Activated CD4-positive, alpha-beta T cell treated with anti-CD3 and anti-CD28 coated beads, Interleukin-10, Interleukin-2, amounts not matched to agents 100 ng/mL and 50 ng/mL, durations not matched to agents 16 hours and 8 hours (primary cell): Measurements from ENCODE around the gene CELF2.
"Not testable (repeated sequence)": the region's sequence is repeated elsewhere in the genome, so short reads cannot be mapped to it uniquely, and the experiment has no call there.

ENCODE experiments used
- DNase-seq: peaks from one replicate; pipeline ENCODE4 v3.0.0-alpha.2; 2020

The CELF2 gene

DNA sequence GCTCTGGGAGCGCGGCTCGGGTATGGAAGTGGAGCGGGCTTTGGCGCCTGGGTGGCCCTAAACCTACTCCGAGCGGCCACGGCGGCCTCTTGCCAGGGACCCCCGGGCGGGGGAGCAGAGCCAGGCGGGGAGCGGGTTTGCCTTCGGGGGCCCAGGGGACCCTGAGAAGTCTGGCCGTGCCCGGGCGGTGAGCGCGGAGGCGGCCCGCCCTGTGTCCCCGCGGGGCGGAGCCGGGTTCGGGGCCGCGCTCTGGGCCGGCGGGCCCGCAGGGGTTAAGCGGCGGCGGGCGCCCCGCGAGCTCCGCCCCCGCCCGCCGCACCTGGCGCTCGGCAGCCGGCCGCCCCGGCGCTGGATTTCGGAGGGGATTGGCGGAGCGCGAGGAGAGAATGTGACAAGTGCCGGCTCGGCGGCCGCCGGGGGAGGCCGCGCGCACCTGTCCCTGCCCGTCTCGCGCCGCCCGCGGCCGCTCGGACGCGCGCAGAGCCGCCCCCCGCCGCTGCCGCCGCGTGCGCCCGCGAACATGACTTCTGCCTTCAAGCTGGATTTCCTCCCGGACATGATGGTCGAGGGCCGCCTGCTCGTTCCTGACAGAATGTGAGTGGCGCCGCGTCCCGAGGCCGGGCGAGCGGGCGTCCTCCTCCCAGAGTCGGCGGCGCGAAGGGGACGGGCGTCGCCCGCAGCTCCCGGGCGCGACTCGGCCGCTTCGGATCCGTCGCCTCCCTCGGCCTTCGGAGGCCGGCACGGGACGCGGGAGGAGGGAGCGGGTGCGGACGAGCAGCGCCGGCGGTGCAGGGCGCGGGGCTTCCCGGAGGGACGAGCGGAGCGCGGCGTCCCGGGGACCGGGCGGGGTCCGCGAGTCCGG, at the start of gene CELF2:
Gene CELF2, plus strand, starts transcription at position 303 of the 862 bp plus-strand sequence. Its CDS starts 218 bp downstream, at position 521.
- DNase-seq: peak; percentile 47

DNA sequence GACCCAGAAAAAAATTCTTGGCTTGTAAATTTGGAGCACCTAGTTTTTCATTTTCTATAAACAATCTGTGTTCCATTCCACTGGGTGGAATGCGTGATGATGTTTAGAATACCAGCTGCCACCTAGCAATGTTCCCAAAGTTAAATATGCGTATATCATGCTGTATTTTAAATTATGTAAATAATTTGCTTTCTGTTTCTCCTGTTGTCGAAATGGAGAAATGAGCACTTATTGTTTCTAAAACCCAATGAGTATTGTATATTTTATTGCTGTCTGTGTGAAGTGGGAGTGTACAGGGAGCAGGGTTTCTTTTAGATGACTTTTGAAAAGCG, 49.4 kb upstream of the CELF2 start:
- no peak for DNase-seq

DNA sequence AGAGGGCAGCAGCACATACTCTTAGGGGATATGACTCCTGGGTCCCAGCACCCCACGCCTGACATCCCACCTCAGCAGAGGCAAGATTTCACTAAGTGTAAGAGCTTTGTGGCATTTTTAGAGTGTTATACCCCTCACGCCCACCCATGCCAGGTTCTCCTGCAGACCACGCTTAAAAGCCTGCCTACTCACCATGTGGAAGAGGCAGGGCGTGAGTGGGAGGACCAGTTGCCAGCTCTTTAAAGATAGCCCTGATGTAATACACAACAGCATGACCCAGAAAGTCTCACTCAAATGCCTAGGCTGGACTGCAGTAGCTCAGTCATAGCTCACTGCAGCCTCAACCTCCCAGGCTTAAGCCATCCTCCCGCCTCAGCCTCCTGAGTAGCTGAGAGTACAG, 44.4 kb upstream of the CELF2 start:
- DNase-seq: no peak

DNA sequence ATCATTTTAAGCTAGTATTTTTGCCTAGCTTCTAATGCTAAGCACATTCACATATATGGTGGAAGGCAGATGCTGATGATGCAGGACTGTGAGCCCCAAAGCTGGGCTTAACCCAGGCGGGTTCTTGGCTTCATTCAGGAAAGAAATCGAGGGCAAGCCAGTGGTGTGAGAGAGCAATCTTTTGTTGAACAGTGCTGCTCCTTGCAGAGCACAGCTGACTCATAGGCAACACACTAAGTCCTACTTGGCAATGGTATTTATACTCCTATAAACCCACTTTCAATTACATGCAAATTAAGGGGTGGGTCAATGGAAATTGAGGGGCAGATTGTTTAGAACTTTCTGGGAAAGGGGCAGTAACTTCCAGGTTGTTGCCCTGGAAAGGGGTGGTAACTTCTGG, 42.0 kb upstream of the CELF2 start:
- DNase-seq: peak; percentile 26

DNA sequence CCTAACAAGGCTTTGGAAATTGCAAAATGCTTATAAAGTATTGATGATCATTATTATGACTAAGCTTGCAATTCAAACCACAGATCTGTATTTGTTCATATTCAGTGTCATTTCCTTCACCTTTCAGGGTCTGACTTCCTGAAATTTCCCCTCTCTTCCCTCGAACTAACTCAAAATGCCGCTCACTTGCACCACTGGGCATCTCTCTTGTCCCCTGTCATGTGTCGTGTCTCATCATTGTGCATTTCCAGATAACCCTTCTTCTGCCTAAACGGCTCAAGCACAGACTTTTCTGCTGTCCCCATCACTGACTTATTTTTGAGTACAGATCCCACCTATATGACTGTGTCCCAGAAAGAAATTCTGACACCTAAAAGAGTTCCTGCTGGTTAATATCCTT, 41.0 kb upstream of the CELF2 start:
- DNase-seq: peak; percentile 45

DNA sequence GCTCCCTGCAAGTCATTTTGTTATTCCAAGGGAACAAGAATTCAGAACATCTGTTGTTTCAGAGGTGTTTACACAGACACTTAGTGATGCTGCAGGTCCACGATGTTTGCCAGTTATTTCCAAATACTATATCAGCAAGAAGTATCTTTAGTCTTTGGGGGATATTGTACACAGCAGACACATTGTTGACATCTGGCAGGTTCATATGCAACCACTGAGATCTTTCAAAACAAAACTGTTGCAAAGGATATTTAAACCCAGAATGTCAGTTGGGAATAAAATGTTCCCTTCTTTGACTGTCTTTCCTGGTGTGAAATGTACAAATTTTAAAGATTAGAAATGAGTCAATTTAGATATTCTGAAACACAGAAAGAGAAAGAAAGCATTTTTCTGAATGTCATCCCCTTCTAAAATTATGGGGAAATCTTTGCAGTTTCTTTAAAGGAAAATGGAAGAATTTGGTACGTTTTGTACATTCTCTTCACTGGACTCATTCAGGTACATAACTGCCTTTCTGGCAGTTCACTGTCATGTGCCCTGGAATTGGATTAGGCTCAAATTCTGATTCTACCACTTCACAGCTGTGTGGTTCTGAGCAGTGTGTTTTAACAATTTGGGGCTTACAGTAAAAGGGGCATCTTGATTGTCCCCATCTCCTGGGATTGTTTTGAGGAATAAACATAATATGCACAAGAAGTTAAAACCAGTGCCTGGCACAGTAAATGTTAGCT, 40.3 kb upstream of the CELF2 start:
- DNase-seq: peak; percentile 34

DNA sequence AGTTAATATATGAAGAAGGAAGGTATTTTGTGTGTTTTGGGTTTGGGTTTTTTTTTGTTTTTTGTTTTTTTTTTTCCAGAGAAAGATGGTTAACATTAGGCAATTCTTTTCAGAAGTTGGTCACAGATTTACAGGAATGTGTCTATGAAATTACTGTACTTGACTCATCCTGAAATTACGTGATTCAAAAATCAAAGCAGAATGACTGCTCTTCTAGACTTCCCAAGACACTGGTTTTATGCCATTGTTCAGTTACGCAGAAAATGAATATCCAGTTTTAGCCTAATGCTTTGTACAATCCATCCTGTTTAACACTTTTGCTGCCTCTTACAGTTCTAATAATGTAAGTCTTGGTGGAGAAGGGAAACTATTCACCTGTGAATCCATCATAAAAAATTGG, 39.7 kb upstream of the CELF2 start:
- DNase-seq: peak; percentile 79

DNA sequence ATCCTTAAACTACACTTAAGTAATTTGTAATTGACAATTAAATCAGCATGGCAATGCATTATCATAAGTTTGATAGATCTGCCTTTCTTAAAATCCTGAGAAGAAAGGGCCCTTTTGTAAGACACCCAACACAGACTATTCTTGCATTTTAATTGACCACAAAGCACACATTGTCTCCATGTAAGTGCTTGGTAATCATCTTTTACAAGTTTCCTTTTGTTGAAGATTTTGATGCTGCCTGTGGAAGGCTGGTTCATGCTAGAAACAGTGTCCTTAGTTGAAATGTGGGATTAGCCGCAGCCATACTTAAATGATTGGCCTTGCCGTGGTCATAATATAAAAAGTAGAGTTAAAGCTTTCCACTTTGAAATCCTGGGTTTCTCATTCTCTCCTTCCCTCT, 32.3 kb upstream of the CELF2 start:
- DNase-seq: no peak

DNA sequence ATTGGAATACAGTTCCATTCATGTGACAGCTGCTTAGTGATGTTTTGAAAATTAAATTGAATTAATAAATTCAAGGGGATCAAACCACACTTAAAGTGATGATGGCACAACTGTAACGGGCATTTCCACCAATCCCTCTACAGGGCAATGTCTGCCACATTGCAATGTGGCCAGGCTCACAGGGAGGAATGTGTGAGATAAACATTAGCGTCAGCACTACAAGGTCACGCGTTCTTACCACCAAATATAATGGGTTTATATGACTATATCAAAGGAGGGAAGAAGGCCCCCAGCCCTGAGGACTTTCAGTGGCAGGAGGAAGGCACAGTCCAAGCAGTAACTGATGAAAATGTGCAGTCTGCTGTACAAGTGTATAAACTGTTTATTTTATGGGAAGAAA, 31.1 kb upstream of the CELF2 start:
- DNase-seq: no peak

DNA sequence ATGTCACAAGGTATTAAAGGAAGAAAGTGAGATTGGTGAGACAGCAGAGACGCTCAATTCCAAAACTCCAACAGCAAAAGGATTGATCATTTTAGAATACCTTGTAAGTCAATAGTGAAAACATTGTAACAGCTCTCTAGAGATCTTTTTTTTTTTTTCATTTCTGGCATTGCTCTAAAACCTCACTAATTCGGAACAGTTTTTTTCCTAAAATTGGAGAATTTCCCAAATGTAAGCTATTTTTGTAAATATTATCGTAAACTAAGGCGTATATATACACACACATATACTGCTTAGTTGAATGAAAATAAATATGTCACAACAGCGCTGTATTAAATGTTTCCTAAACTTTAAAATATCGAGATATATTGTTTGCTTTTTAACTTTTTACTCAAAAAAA, 30.6 kb upstream of the CELF2 start:
- DNase-seq: no peak

DNA sequence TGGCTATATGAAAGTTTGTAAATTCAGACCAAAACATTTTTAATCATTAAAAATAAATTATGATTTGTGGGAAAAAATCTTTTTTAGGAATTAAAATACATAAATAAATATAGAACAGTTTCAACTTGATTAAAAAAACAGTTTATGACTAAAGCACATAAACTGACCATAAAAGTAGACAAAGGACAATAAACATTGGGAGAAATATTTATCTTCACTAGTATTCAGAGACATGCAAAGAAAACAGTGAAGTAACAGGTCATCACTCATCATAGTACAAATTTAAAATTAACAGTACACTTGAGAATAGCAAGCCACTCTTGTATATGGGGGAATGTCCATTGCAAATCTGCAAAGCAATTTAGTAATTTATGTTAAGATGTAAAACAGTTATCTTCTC, 28.0 kb upstream of the CELF2 start:
- DNase-seq: no peak

DNA sequence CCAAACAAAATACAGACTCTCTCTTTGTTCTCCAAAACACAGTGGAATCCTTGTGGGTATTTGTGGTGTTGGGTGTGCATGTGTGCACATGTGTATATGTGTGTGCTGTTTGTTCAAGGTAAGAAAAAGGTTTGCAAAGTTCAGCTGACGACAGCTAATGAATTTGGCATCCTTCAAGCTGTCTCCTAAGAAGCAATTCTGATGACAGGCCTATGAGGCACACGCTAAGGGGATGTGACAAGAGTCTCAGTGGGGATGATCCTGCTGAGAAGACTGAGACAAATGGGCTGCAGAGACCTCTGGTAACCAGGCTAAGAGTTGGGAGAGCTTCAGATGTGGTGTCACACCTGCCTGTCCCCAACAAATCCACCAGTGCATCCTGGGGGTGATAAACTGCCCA, 26.5 kb upstream of the CELF2 start:
- DNase-seq: no peak

DNA sequence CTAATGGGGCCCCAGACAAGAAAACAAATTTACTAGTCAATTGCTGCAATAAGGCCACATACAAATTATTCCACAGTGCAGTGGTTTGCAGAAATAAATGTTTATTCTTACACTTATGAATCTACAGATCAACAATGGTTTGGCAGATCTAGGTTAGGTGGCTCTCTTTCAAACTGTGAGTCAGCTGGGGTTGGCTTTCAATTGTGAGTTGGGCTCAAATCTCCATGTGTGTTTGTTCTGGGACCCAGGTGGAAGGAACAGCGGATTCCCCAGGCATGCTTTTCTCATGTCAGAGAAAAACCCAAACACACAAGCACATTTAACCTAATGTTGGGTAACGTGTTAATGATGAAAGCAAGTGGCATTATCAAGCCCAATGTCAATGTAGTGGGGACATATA, 25.6 kb upstream of the CELF2 start:
- DNase-seq: no peak

DNA sequence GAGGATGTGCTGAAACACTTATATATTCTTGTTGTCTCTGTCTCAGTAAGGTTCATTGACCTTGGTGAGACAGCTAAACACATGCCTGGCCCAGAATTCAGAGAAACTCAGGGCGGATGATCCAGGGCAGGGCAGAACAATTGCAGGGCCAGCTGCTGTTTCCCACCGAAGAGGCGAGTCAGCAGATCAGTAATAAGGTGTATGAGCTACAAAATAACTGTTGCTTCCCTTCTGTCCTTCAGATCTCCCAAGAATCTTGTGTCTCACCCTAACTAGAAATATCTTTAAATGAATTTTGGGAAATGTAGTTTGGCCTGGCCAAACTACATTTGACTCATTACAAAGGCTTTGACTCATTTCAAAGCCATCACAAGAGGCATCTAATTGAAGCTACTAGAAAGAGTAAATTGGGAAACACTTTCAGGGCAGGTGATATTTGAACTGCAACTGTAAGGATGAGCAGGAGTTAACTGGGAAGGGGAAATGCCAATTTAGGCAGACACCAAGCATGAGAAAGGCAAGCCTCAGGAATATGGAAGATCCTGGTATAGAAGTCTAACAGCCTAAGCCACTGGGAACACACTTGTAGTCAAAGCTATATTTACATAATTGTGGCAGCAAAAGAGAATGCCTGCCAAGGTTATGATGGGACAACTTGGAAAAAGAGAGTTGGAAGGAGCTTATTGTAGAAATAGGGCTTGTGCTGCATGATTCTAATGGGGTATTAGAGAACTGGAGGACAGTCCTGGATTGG, 24.5 kb upstream of the CELF2 start:
- no peak for DNase-seq

DNA sequence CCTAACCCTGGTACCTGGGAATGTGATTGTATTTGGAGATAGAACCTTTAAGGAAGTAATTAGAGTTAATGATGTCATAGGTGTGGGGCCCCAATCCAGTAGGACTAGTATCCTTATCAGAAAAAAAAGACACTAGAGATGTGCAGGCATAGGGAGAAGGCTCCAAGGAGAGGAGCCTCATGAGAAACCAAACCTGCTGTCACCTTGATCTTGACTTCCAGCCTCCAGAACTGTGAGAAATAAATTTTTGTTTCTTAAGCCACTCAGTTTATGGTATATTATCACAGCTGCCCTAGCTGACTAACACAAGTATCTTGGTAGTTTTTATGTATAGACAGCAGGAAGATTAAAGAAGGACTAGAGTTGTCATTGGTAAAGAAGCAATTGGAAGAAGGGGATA, 23.9 kb upstream of the CELF2 start:
- DNase-seq: no peak

DNA sequence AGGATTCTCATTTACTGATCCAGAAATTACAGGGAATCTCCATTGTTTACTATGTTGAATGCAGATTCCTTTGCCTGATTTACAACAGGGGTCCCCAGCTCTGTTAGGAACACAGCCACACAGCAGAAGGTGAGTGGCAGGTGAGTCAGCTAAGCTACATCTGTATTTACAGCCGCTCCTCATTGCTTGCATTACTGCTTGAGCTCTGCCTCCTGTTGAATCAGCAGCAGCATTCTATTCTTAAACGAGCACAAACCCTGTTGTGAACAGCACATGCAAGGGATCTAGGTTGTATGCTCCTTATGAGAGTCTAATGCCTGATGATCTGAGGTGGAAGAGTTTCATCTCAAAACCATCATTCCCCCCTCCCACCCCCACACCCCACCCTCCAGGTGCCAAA, 23.3 kb upstream of the CELF2 start:
- no peak for DNase-seq

DNA sequence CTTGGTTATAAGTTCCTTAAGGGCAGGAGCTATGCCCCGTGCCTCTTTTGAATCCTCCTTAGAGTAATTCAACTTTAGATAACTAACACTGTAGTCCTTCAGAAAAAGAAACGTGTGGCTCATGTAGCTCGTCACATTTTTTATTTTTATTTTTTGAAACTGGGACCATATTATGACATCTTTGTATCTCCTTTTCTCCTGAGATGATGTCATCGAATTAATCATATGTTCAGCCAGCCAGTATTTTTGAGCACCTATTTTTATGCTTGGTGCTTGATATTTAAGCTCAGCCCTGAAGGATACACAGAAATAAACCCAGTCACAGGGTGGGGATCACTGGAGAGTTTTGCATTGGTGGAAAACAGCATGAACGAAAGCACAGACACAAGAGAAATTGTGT, 22.6 kb upstream of the CELF2 start:
- no peak for DNase-seq

DNA sequence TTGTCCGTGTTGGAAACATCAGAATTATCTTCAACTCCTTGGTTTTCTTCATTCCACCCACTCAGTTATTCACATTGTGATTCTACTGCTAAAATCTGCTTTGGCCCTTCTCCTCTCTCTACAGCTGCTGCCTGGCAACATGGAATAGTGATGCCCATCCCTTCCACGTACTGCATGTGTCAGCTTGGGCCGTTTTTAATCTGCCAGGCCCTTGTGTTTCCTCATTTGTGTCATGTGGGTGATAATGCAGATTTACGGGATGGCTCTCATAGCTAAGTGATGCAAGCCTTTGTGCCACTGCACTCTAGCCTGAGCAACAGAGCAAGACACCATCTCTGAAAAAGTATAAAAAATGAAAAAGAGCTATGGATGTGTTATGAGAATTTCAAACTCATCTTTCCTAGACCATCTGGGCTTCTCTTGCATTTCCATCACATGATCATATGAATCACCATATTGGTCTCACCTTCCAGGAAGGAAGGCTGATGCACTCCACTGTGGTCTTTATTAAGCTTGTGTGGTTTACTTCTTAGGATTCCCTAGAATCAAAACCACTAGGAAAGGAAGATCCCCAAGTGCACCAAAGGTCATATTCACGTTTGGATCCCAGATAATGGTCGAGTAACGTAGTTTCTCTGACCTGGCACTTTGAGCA, 20.6 kb upstream of the CELF2 start:
- no peak for DNase-seq

DNA sequence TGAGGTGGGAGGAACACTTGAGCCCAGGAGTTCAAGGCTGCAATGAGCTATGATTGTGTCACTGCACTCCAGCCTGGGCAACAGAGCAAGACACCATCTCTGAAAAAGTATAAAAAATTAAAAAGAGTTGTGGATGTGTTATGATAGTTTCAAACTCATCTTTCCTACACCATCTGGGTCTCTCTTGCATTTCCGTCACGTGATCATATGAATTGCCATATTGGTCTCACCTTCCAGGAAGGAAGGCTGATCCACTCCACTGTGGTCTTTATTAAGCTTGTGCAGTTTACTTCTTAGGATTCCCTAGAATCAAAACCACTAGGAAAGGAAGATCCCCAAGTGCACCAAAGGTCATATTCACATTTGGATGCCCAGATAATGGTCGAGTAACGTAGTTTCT, 18.2 kb upstream of the CELF2 start:
- not testable (repeated sequence) for DNase-seq

DNA sequence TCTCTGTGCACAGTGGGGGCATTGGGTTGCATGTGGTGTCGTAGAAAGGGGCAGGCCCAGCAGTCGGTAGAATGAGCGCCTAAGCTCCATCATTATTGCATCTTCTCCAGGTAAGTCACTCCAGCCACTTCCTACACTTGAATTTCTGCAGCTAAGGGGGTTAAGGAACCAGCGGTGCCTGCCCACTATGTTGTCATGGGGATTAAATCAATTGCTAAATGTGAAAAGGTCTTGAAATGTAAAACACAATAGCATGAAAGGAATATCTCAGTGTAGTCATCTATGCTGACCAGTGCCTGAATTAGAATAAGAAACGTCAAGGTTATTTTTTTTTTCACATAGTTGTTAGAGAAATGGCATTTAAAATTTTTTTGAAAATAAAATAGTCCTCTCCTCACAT, 15.2 kb upstream of the CELF2 start:
- no peak for DNase-seq

DNA sequence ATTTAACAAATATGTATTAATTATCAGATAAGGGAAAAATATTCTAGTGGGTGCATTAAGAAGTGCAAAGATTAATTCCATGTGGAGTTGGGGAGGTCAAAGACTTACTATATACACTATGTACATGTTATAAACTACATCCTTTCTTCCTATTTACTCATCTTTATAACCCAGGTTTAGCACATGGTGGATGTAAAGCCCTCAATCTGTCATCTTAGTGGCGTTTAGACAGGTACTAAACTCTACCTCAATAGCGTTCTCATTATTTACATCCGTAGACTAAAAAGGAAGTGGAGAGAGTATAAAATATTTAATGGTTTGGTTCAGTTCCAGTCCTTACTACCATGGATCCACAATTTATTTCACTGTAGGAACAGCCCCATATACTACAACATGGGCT, 14.8 kb upstream of the CELF2 start:
- DNase-seq: no peak

DNA sequence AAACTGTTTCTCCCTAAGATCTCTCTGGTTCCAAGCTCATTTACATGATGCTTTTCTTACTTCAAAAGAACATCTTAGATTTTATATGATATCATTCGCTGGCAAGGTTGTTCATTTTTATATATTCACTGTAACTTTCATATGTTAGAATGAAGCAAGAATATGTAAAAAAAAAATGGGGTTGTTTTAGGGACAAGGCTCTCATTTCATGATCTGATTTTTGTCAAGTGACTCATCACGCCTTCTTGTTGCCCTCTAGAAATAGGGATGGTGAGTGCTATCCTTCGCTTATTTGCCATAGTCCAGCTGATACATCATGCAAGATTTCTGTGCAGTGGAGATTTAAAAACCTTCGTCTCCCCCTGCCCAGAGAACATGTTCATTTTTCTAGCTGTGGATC, 14.0 kb upstream of the CELF2 start:
- no peak for DNase-seq
